ENCODE data around the gene DSCAML1.
"Not testable (repeated sequence)": the region's sequence is repeated elsewhere in the genome, so short reads cannot be mapped to it uniquely, and the experiment has no call there.

DSCAML1 gene

DNA sequence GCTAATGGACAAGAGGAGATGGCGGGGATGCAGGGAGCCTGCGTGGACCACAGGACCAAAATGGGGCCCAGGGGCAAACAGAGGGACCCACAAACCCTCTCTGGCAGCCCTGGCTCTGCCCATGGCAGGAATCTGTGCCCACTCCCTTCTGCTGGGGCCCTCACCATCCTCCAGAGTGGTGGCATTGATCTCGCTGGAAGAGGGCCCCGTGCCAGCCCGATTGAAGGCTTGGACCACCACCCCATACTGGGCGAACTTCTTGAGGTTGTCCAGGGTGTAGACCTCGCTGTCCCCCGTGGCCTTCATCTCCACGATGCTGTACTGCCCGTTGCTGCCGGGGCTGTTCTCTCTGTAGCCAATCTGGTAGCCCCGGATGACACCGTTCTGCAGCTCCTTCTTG is 332.2 kb downstream of the DSCAML1 start:
- DNase-seq: no peak

DNA sequence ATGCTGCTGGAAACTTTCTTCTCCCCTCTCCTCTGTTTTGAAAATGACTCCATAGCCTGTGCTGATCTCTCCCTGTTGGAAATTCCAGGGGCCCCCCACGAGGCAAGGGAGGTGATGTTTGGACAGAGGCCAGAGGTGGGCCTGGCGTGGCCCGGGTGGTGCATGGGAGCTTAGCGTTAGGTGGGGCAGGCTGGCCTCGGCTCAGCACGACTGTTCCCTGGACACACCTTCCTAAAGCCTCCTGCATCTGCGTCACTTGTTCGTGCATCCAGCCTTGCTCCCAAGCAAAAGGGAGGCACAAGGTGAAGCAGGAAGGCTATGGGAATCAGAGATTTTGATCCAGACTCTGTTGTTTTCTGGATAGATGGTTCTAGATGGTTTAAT is 334.2 kb downstream of the DSCAML1 start:
- DNase-seq: no peak

DNA sequence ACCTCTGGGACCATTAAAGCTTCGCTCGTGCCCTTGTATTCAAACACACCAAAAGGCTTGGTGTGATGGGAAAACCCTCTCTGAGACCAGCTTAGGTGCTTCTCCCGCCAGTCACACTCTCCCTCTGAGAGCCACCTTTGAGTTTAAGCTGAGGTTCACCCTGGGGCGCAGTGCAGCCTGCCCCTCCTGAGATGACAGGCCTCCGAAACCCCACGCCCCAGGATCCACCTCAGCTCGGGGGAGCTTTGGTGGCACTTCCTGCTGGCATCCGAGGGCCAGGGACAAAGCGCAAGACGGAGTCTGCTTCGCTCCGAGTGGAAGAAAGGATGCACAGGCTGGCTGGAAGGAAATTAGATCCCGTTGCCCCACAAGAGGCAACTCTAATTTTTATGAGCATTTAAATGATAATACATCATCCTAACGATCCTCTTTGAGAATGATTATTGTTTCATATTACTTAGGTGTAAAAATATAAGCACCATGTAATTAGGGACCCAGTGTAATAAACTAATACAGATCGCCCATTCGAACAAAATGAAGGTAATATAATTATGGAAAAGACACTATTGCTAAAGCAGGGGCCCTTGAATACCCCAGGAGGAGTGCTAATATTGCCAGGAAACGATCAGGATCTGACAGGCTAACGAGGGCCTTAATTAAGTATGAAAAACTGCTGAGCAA is 334.7 kb downstream of the DSCAML1 start:
- no peak for DNase-seq

DNA sequence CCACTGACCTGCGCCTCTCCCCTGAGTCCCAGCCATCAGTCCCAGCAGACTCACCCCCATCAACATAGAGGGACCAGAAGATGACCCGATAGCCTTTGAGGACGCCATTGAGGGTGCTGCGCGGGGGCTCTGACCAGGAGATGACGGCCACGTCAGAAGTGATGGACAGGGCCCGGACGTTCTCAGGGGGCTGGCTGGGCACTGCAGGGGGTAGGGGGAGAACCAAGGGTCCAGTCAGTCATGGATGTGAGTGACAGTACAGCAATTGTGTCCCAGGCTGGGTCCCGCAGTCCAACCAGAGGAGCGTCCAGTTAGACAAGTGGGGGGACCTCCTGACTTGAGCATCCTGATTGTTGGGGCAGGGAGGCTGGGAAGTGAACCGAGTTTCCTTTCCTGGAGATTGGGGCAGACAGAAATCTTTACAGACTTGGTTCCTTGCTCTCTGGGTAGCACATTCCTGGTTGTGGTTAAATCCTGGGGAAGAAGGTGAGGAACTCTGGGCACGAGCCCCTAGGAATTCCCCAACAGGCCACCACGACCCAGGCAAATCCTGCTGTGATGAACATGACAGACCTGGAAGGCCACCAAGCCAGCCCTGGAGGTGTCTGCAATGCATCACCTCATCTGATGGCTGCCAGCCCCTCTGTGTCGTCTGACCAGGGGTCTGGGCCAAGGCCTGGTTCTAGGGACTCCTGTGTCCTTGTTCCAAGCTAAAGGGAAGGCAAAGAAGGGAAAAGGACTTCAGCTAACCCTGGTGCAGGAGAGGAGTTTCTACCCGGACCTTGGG is 335.4 kb downstream of the DSCAML1 start:
- no peak for DNase-seq

DNA sequence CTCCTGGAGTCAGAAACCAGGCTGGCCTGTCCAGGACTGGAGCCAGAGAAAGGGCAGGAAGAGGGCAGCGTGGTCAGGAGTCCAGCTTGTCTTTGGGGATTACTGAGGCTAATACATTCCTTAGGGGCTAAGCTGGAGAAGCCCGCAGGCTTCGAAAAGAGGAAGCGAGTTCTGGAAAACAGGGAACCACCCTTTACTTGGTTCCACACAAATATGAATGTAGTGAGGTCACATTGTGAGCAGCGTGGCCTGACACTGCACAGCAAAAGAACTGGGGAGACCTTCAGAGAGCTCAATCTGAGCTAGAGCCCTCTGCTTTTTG is 337.1 kb downstream of the DSCAML1 start:
- no peak for DNase-seq

DNA sequence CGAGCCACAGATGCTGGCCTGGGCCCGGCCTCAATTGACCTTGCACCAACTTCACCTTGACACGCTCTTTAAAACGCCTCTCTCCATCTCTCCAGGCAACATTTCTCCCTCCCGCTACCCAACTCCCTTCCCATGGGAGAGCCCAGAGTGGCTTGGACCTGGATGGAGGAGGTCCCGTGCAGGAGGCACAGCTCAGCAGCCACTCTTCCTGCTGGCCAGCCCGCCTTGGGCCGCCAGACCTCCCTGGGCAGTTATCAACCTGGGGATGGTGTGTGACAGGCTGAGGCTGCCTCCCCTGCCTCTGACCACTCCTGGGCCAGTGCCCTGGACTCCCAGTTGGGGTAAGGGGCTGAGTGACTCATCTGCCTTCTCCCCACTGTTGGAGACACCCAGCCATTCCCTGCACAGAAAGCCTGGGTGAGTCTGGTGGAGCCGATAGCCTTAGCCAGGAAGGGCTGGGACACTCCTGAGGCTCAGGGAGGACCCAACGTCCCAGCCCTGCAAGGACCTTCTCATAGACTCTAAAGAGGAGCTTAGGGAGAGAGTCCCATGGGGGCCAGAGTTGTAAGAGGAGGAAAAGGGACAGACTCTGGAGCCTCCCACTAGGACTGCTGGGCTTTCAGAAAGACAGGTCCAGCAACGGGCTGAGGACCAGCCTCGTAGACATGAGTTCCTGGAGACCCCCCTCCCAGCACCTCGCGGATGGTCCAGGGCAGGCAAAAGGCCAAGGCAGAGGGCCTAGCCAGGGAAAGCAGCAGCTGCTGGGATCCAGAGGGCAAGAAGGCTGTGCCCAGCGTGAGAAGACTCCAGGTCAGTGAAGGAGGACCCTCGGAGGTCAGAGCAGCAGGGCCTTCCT is 337.7 kb downstream of the DSCAML1 start:
- no peak for DNase-seq

DNA sequence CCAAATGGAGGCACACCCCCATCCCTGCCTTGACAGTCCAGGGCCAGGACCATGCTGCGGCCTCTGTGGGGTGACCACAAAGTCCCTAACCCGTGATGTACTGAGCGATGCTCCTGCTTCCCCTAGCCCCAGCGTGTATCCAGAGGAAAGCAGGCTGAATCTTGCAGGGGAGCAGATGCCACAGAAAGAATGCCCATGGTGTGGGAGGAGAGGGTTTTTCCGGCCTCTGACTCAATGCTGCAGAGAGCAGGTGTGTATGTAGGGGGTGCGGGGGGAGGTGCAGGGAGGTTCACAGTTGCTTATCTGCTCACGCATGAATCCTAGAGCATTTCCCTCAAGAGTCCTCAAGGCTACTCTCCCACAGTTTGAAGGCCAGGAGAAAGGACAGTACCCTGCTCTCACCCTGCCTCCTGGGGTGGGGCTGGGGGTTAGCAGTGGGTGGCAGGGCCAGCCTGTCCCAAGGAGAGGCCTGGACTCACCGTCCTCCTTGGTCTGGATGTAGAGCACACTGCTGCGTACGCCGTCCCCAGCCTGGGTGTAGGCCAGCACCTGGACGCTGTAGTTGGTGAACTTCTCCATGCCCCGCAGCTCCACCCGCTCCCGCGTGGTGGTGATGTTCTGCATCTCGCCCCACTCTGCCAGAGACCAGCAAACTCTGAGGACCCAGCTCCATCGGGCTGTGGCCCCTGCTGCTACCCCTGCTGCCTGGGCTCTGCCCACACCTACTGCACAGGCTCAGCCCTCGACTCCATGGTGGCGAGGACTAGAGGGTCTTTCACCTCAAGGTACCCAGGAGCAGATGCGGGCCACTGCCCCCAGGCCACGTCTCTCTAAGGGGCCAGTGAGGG is 338.5 kb downstream of the DSCAML1 start:
- DNase-seq: no peak

DNA sequence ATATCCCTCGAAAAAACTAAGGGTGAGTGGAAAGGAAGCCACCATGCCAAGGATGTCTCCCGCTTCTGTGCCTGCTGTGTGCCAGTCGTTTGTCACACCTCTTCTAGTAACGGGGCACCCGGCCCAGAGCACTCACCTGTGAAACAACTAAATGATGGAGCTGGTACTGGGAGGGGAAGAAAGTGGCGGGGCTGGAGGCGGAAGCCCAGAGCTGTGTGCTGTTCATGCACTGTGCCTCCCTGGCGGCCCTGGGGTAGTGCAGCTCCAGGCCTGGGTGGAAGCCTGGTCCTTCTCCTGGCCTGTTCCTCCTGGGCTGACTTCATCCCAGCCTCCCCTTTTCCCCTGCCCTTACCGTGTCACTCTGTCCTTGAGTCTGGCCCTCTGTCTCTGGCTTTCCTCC is 339.2 kb downstream of the DSCAML1 start:
- no peak for DNase-seq

DNA sequence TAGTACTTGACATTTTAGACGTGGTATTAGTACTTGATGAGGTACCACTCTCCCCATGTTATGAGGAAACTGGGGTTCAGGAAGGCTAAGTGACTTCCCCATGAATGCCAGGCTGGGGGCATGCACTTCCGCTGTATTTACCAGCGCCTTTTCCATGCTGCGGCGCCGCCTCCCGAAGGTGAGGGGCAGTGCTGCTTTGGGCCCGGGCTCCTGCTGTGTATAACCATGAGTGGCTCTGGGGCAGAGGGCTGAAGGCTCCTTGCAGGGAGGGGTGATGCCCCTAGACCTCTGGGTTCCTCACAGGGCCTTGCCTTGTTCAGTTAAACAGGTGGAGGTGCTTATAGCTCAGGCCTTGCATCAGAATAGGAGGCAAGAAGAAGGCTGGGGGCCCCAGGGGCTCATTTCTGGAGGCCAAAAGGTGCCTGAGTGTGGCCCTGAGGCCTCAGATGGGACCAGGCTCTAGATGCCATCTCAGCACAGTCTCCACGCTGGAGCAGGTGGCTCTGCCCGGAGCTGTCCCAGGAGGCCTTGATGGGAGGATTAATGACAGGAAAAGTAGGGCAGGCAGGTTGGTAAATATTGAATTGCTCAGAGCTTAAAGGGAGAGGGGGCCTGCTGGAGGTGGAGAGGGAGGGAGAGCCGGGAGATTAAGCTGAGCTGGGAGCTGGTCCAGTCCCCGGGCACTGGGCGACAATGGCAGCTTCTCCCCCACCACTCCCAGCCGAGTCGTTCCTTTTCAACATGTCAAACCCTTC is 339.8 kb downstream of the DSCAML1 start:
- DNase-seq: no peak

DNA sequence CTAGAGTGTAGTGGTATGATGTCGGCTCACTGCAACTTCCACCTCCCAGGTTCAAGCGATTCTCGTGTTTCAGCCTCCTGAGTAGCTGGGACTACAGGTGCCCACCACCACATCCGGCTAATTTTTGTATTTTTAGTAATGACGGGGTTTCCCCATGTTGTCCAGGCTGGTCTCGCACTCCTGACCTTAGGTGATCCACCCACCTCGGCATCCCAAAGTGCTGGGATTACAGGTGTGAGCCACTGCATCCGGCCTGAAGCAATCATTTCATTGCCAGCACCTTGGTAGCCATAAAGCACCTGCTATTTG is 340.3 kb downstream of the DSCAML1 start:
- not testable (repeated sequence) for DNase-seq

DNA sequence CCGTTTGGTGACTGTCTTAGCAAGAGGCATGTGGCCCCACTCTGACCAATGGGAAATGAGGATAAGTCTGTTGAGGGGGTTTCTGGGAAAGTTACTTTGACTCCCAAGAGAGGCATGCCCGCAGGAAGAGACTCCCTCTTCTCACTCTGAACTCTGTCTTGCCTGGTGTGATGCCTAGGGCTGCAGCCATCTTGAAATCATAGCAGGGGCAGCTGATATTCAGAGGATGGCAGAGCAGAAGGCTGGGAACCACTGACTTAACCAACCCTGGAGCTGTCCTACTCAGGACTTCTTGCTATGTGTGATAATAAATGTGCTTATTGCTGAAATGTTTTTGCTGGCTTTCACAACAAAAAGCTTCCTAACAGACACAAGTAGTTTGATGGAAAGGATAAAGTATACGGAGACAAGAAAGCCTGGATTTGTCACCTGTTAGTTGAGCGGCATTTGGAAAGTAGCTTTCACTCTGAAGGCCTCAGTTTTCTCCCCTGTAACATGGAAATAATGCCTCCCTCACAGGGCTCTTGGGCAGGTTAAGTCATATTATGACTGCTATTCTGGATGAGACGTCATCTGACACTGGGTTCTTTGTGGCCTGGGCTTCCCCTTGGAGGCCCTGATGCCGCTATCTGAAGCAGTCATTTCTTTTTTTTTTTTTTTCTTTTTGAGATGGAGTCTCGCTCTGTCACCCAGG is 340.8 kb downstream of the DSCAML1 start:
- no peak for DNase-seq

DNA sequence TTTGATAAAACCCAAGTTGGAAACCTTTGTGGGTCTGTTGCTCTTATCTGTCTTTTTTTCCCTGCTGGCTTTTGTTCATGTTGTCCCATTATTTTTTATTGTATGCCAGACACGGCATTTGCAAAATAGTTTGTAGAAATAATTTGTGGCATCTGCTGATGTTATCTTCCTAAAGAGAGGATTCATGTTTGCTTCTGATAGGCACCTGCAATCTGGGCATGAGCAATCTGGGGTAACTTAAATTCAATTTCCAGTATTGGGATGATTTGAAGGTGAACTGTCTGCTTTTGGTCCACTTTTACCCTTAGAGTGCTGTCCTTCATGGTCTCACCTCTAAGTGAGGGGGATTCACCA is 342.5 kb downstream of the DSCAML1 start:
- DNase-seq: no peak

DNA sequence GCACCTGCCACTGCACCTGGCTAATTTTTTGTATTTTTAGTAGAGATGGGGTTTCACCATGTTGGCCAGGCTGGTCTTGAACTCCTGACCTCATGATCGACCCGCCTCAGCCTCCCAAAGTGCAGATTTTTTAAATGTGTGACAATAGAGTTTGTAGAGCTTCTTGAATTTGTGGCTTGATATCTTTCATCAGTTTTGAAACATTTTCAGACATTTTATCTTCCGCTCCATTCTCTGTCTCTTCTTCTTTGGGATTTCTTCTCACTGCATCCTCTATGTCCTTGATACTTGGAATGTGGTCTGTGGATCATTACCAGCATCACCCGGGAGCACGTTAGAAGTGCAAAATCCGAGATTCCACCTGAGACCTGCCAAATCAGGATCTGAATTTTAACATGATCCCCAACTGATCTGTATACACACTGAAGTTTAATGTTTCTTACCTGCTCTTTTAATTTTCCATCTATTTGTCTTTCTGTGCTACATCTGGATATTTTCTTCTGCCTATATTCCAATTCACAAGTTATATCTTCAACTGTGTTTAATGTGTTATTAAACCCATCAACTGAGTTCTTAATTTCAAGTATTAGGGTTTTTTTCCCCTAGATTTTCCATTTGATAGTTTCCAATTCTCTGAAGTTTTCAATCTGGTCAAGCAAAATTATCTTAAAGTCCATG is 343.0 kb downstream of the DSCAML1 start:
- no peak for DNase-seq

DNA sequence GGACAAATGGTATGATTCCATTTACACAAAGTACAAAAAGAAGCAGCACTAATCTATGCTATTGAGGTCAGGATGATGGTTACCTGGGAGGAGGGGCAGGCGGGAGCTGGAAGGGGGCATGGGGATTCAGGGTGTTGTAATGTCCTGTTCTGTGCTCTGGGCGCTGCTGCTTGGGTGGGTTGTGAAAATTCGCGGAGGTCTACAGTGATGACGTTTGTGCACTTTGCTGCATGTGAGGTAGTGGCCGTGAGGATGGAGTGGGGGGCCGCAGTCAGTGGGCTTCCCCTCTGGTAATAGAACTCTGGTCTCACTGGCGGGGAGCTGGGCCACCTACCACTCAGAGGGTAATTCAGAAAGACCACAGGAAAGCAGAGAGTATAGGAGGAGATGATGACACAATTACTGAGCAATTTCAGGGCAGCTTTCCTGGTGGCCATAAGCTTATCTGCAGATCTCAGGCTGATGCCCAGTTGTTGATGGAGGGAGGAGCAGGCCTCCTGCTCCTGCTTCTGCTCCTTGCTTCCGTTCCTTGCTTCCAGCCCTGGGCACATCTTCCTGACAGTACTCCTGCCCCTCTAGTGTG is 347.8 kb downstream of the DSCAML1 start:
- DNase-seq: no peak

DNA sequence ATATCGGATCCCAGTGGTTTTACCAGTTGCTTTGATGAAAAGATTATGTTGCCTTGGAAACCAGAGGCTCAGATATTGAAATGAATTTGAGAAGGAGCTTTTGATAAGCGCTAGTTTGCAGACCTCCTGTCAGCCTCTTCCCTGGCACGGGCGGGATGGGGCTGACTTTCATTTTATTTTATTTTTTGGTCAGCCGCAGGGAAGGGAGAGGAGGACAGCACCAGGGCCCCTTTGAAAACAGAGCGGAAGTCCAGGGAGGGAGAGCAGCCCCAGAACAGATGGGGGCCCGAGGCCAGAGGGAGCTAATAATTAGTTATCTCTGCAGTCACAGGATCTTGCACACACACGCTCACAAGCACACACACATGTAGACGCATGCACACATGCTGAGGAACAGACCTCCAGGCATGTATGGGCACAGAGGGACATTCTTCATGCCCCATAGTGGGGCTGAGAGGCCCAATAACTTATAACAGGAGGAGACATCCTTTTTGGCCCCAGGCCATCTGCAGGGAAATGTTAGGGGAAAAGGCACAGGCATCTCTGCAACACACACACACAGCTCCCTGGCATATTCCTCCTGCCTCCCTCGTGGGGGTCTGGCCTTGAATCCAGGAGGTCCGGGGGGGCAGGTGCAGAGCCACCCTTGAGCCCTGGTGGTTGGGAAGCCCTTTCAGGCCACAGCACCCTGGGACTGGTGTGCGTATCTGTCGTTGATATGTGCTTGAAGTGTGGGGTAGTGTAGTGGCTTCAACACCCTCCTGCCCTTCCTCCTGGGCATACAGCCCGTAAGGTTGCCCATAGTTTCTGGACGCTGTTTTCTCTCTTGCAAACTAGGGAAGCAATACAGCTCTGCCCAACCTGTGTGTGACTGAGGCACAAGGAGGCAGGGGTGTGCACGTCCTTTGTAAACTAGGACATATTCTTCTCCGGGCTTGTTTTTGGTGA is 352.0 kb downstream of the DSCAML1 start:
- no peak for DNase-seq

DNA sequence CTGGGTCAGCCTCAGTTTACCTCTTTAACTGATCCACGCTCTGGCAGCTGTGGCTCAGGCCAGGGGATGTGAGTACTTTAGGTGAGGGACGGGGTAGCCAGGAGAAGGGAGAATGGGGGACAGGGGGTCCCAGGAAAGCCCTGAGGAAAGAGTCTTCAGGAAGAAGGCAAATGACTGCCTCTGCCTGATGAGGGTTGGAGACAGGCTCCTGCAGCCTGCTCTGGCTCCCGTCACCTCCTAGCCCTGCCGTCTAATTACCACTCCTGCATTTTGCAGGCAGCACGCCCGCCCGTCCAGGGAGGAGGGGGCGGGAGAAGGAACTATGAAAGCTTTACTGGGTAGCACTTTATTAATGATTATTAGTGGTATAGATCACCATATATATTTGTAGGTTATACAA is 352.8 kb downstream of the DSCAML1 start:
- no peak for DNase-seq

DNA sequence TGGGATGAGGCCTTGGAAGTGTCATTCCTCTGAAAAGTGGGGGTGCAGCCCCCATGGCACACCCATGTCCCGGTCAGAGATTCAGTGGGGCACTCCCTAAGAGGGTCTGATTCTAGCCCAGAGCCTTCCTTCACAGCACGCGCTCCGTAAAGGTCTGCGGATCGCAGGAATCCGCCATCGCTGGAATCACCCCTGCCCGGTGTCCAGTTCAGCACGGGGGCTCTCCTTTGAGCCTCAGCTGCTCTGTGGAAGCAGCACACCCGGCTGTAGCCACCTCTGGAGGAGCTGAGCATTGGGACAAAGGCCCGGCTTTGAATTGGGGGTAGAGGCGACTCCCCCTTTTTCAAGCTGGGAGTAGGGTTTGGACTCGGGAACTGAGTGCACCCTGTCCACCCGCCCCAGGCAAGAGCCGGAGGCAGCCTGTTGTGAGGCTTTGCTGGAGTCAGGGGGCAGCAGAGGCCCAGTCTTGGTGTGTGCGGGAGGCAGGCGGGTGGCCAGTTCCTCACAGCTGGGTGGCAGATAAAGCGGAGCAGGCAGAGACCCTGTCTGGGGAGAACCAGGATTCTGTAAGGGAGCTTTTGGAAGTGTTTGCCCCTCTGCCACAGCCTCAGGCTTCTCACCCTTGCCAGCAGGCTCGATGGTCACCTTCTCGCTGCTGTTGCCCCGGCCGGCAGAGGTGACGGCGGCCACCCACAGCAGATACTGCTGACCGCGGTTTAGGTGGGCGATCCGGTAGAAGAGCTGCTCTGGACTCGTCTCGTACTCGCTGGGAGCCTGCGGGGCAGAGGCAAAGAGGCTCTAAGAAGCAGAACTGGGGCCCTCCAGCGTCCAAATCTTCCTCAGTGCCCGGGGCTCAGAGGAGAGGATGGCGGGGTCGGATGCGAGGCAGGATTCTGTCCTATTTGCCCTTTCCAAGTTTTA is 353.5 kb downstream of the DSCAML1 start:
- peak; percentile 22 for DNase-seq

DNA sequence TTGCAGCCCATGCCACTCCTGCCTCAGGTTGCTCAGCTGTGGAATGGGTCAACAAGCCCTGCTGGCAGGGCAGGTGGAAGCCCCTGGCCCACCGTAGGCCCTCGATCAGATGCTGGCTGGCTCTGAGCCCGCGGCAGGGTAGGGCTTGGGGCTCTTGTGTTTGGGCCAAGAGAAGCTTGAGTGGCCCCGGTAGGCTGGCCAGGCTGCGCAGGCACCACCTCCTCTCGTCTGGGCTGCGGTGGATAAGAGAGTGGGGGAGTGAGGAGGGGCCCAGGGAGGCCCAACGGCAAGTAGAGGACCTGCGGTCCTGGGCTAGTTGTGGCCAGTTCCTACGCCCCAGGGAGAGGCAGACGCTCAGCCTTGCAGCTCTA is 354.2 kb downstream of the DSCAML1 start:
- DNase-seq: no peak
